ENCODE measurements around the gene C16orf92. TPM values are rescaled to one million over a fixed set of nuclear protein-coding genes. Genes with fewer than 3 reads are reported as not detected.

Gene C16orf92, protein sequence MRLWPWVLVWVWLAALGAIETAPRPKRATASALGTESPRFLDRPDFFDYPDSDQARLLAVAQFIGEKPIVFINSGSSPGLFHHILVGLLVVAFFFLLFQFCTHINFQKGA
- total RNA-seq (not detected), polyA plus RNA-seq (ENCODE audit: insufficient read depth, low read depth, low replicate concordance) (not detected)
- long read RNA-seq, donor 1, result 0 reads
- long read RNA-seq, donor 2, result 0 reads
- long read RNA-seq, donor 3, result 0 reads
- long read RNA-seq, donor 4, result 0 reads
- long read RNA-seq, donor 5, result 0 reads
- long read RNA-seq, donor 6, result 0 reads
- long read RNA-seq, donor 7, result 0 reads
- long read RNA-seq, donor 8, result 0 reads
- long read RNA-seq, donor 9, result 0 reads
- long read RNA-seq, donor 10, result 0 reads

DNA sequence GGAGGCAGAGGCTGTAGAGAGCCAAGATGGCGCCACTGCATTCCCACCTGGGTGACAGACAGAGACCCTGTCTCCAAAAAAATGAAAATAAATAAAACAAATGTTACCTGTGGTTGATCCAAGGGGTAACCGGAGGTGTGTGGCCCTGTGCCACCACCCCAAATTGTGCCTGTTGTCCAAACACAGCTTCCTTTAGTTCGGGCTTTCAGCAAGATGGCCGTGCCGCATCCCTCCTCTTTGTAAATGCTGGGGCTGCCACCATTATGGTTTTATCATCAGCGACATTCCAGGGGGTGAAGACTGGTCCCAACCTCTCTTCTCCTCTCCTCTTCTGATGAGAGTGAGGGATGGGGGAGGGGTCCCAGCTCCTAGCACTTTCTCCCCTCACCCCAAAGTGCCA lies at the start of gene C16orf92:
TSS of gene C16orf92 (plus strand) at position 312 of the 400 bp plus-strand sequence. CDS start 143 bp downstream, outside the sequence.
- Histone ChIP-seq H3K27me3 (ENCODE audit: control insufficient read depth, insufficient read depth, low read length) (no peaks in the 10 kb centered on the region), H3K4me3 (ENCODE audit: low read length in 3 of 3) (no peak within 1 kb of the TSS), H3K4me1 (ENCODE audit: control insufficient read depth in 2 of 3, insufficient read depth in 2 of 3, low read depth in 1 of 3, low read length in 3 of 3) (peaks cover 0 to 8% (median 0%) of the 10 kb centered on the region in 3 donors), H3K36me3 (ENCODE audit: control insufficient read depth in 2 of 3, insufficient read depth in 3 of 3, low read length in 3 of 3) (no peaks in the 10 kb centered on the region), H3K9ac (ENCODE audit: low read length in 3 of 3) (no peak within 1 kb of the TSS), H3K27ac (ENCODE audit: low read depth in 2 of 2, low read length in 2 of 2) (no peak within 1 kb of the TSS), H3K9me3 (ENCODE audit: control insufficient read depth in 2 of 3, insufficient read depth in 1 of 3, low read length in 3 of 3) (no peaks in the 10 kb centered on the region)
- DNase-seq (no peak), FAIRE-seq (no peak)
- TF ChIP-seq, protein P1, sequence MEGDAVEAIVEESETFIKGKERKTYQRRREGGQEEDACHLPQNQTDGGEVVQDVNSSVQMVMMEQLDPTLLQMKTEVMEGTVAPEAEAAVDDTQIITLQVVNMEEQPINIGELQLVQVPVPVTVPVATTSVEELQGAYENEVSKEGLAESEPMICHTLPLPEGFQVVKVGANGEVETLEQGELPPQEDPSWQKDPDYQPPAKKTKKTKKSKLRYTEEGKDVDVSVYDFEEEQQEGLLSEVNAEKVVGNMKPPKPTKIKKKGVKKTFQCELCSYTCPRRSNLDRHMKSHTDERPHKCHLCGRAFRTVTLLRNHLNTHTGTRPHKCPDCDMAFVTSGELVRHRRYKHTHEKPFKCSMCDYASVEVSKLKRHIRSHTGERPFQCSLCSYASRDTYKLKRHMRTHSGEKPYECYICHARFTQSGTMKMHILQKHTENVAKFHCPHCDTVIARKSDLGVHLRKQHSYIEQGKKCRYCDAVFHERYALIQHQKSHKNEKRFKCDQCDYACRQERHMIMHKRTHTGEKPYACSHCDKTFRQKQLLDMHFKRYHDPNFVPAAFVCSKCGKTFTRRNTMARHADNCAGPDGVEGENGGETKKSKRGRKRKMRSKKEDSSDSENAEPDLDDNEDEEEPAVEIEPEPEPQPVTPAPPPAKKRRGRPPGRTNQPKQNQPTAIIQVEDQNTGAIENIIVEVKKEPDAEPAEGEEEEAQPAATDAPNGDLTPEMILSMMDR (IDR thresholded peaks at IDR 0.05; ENCODE audit: borderline replicate concordance, extremely low read depth, insufficient read depth), result no peak
- intact Hi-C loops (cut with DNase I), result no loop called here

DNA sequence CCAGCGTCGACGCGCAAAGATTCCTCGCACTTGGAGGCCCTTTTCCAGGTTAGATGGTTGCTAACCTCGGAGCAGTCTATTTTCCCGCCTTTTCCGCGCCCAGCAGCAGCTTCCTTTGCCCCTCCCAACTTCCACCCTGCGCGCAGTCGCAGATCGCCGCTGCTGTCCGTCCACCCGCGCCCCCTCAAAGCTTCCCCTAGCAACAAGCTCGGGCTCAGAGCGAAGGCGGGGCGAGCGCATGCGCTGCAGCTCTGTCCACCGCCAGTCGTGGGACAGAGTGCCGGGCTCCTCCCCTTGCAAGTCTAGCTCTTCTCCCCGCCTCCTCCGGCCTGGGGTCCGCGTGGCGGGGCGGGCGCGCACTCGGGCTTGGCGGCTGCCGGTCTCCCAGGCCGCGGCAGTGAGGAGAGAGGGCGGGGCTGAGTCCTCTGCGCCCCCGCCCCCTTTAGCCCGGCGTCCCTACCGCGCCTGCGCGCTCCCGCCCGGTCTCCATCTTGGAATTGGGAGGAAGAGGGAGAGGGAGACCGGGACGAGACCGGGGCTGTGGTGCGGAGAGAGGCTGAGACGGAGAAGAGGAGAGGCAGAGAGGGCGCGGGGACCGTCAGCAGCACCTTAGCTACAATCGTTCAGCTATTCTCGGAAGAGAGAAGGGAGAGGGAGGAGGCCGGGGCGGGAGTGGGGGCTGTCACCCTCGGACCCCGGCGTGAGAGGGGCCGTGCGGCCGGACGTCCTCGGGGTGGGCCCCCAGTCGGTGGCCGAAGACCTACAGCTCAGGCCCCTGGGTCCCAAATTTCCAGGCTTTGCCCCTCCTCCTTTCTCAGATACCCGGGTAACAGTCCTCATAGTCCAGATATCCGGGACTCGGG lies 49.4 kb upstream of the C16orf92 start, which contains the start of gene TAOK2:
TSS of gene TAOK2 (plus strand) at position 485 of the 863 bp plus-strand sequence. CDS start 3,905 bp downstream, outside the sequence.
- Histone ChIP-seq H3K36me3 (ENCODE audit: control insufficient read depth in 2 of 3, insufficient read depth in 3 of 3, low read length in 3 of 3) (peaks cover 5 to 17% (median 15%) of the 10 kb centered on the region in 3 donors), H3K27ac (ENCODE audit: low read depth in 2 of 2, low read length in 2 of 2) (peak within 1 kb of the TSS; percentile 94), H3K4me3 (ENCODE audit: low read length in 3 of 3) (peak within 1 kb of the TSS; percentile 86 to 96 (median 88)), H3K9ac (ENCODE audit: low read length in 3 of 3) (peak within 1 kb of the TSS; percentile 26 to 93 (median 92)), H3K9me3 (ENCODE audit: control insufficient read depth in 2 of 3, insufficient read depth in 1 of 3, low read length in 3 of 3) (no peaks in the 10 kb centered on the region), H3K4me1 (ENCODE audit: control insufficient read depth in 2 of 3, insufficient read depth in 2 of 3, low read depth in 1 of 3, low read length in 3 of 3) (peaks cover 3 to 27% (median 14%) of the 10 kb centered on the region in 3 donors), H3K27me3 (ENCODE audit: control insufficient read depth, insufficient read depth, low read length) (no peaks in the 10 kb centered on the region)
- FAIRE-seq, result no peak
- DNase-seq, result peak; percentile 100
- intact Hi-C loops (cut with DNase I), result no loop called here
- TF ChIP-seq, protein P1 (IDR thresholded peaks at IDR 0.05; ENCODE audit: borderline replicate concordance, extremely low read depth, insufficient read depth), result no peak

DNA sequence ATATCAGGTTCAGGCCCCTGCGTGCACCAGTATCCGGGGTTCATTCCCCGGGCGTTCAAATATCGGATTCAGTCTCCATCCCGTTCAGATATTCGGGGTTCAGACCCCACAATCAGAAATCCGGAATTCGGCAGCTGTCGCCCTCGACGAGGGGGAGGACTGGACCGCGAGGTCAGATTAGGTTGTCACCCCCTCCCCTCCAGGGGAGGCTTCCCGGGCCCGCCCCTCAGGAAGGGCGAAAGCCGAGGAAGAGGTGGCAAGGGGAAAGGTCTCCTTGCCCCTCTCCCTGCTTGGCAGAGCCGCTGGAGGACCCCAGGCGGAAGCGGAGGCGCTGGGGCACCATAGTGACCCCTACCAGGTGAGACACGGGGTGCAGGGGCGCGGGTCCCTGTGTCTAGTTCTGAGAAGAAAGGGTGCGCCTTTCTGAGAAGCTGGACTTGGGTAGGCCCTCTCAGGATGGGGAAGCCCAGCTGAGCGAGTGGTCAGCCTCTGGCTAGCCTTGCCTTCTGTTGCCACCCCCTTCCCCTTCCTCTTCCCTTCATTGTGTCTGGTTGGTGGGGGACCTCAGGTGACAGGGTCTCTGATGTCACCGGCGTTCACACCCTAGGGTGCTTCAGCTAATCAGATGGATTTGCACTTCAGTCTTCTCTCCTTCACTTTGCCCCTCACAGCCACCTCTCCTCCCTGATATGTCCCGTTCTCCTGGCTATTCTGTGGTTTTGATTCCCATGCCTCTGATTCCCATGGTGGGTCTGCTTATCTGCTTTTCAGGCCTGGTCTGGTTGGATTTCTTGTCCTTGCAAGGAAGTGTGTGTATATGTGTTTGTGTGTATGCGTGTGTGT lies 48.5 kb upstream of the C16orf92 start:
- FAIRE-seq, result no peak
- peaks cover 12 to 21% (median 21%) of the 10 kb centered on the region in 3 donors for H3K36me3 ChIP-seq (ENCODE audit: control insufficient read depth in 2 of 3, insufficient read depth in 3 of 3, low read length in 3 of 3)
- intact Hi-C loops (cut with DNase I), result no loop called here

More for the DNA sequence above, 48.5 kb upstream of the C16orf92 start:
- Histone ChIP-seq H3K4me1 (ENCODE audit: control insufficient read depth in 2 of 3, insufficient read depth in 2 of 3, low read depth in 1 of 3, low read length in 3 of 3) (peaks cover 3 to 30% (median 14%) of the 10 kb centered on the region in 3 donors), H3K9ac (ENCODE audit: low read length in 3 of 3) (peak overlapping the region; percentile 26 to 93 (median 92)), H3K9me3 (ENCODE audit: control insufficient read depth in 2 of 3, insufficient read depth in 1 of 3, low read length in 3 of 3) (no peaks in the 10 kb centered on the region), H3K27me3 (ENCODE audit: control insufficient read depth, insufficient read depth, low read length) (no peaks in the 10 kb centered on the region), H3K4me3 (ENCODE audit: low read length in 3 of 3) (peak overlapping the region; percentile 86 to 96 (median 88)), H3K27ac (ENCODE audit: low read depth in 2 of 2, low read length in 2 of 2) (peak overlapping the region; percentile 94)
- TF ChIP-seq, protein P1 (IDR thresholded peaks at IDR 0.05; ENCODE audit: borderline replicate concordance, extremely low read depth, insufficient read depth), result no peak
- DNase-seq, result peak in 2 of 5 donors; percentile 53 to 70

All from kidney (tissue), 22 donors.